Measurements from ENCODE around the gene CACTIN. TPM values are rescaled to one million over a fixed set of nuclear protein-coding genes. Genes with fewer than 3 reads are reported as not detected.

Gene CACTIN
- total and polyA plus RNA-seq, 2 of the 8 experiments (the other 6 are each of a cell fraction or from before 2014, with no cell fraction given): 25.8 to 29.9 TPM

GRCh38 chr19:3656747-3657394, 30.3 kb upstream of the CACTIN start:
- no peak overlapping the region for H3K9ac ChIP-seq (replicated peaks in 1 of 4; ENCODE audit: extremely low read depth in 1 of 4, low read depth in 3 of 4, low read length in 3 of 4)

More at GRCh38 chr19:3656747-3657394, 30.3 kb upstream of the CACTIN start:
- no peak overlapping the region for H4K91ac ChIP-seq (replicated peaks; ENCODE audit: insufficient read length, low read length)
- no peak overlapping the region for H3K18ac ChIP-seq (ENCODE audit: extremely low read depth, low read length)
- H3K79me1 ChIP-seq (ENCODE audit: low read depth, low read length): no peaks in the 10 kb centered on the region
- no peak overlapping the region for H4K8ac ChIP-seq (ENCODE audit: extremely low read depth, insufficient read depth, low read length)
- H3K4me1 ChIP-seq (replicated peaks in 1 of 4; ENCODE audit: control insufficient read depth in 3 of 4, insufficient read depth in 4 of 4, low read length in 3 of 4): no peaks in the 10 kb centered on the region
- H4K5ac ChIP-seq (ENCODE audit: insufficient read length, low read depth, low read length): no peak overlapping the region
- no peak overlapping the region for H2BK120ac ChIP-seq (replicated peaks; ENCODE audit: low read depth, low read length)
- no peak overlapping the region for H2AK5ac ChIP-seq (ENCODE audit: low read depth, low read length)
- H3K27ac ChIP-seq (ENCODE audit: low read depth, low read length): no peak overlapping the region
- no peak overlapping the region for H3K14ac ChIP-seq (ENCODE audit: insufficient read length)
- no peak overlapping the region for H2BK15ac ChIP-seq (ENCODE audit: low read length)
- ChIA-PET CTCF (ENCODE audit: partially characterized antibody) (interaction anchor here (0.6 to 3.9 kb wide), 14 partner anchors 9 to 1843 kb away, joined by 3 to 25 read pairs (median 3); partner anchors contain the start of genes GIPC3 and TJP3), POLR2A (ENCODE audit: partially characterized antibody) (no interaction called here)
- no peak overlapping the region for H2BK5ac ChIP-seq (ENCODE audit: low read depth, low read length)
- H3K36me3 ChIP-seq (ENCODE audit: control insufficient read depth in 2 of 4, insufficient read depth in 4 of 4, low read length in 3 of 4): peaks cover 0 to 19% (median 9%) of the 10 kb centered on the region in 4 experiments; a peak in 6 of 8 replicates
- no peak overlapping the region for H3K56ac ChIP-seq (replicated peaks; ENCODE audit: insufficient read length, low read depth, low read length)
- no peaks in the 10 kb centered on the region for H3K27me3 ChIP-seq (replicated peaks in 1 of 4; ENCODE audit: control insufficient read depth in 3 of 4, extremely low read depth in 1 of 4, insufficient read depth in 3 of 4, low read length in 3 of 4)
- TF ChIP-seq EZH2 (IDR thresholded peaks at IDR 0.05; ENCODE audit: low read depth, low read length, severe bottlenecking): no peak
- 0 out of 2 replicates have a peak, but pooled peaks have one; percentile 27 for TF ChIP-seq KDM1A (IDR thresholded peaks at IDR 0.05; ENCODE audit: borderline replicate concordance, low read length)
- peak; percentile 9 to 27 (median 17); a peak in 3 of 4 replicates for TF ChIP-seq CTCF (IDR thresholded peaks at IDR 0.05; ENCODE audit: control extremely low read depth in 1 of 3, insufficient read depth in 1 of 3, low read depth in 1 of 3, low read length in 3 of 3)
- H3K4ac ChIP-seq (replicated peaks; ENCODE audit: insufficient read length, low read depth, low read length): no peak overlapping the region
- H3K23ac ChIP-seq (ENCODE audit: insufficient read length): no peak overlapping the region
- H3K4me3 ChIP-seq (ENCODE audit: extremely low read depth in 1 of 4, insufficient read depth in 2 of 4, low read depth in 3 of 4, low read length in 4 of 4): no peak overlapping the region
- DNase-seq (ENCODE audit: low read depth in 1 of 2, low spot score in 2 of 2): no peak
- H3K4me2 ChIP-seq (ENCODE audit: insufficient read depth in 1 of 2, low read depth in 2 of 2, low read length in 2 of 2): no peak overlapping the region
- H2BK20ac ChIP-seq (ENCODE audit: low read length): no peak overlapping the region
- H4K20me1 ChIP-seq (replicated peaks in 1 of 2; ENCODE audit: control insufficient read depth in 1 of 2, insufficient read depth in 2 of 2, low read length in 2 of 2): peaks cover 0 to 21% of the 10 kb centered on the region in 2 experiments
- H2AFZ ChIP-seq (ENCODE audit: low read length): no peak overlapping the region
- H2BK12ac ChIP-seq (ENCODE audit: low read depth, low read length): no peak overlapping the region
- no peaks in the 10 kb centered on the region for H3K9me3 ChIP-seq (ENCODE audit: insufficient read depth in 2 of 2, low read depth in 1 of 2, low read length in 1 of 2)
- WGBS, 2 experiments (ENCODE audit: extremely low coverage in 1 of 2, insufficient coverage in 1 of 2, insufficient read length in 1 of 2, insufficient replicate concordance in 2 of 2, low coverage in 1 of 2, low lambda C conversion rate in 2 of 2, missing lambda C conversion rate in 1 of 2): 96% methylated on average over 18 of the region's 19 CpGs; no CpG with 5 or more reads in 1 of the 2 experiments
- no peaks in the 10 kb centered on the region for H3K79me2 ChIP-seq (ENCODE audit: control insufficient read depth in 1 of 2, insufficient read depth in 2 of 2, low read length in 2 of 2)
- no peak for FAIRE-seq
- H3K23me2 ChIP-seq (ENCODE audit: low read depth, low read length): no peaks in the 10 kb centered on the region
